Breast epithelium (tissue), 4 donors: ENCODE measurements around the gene ZNF486. TPM values are rescaled to one million over a fixed set of nuclear protein-coding genes. Genes with fewer than 3 reads are reported as not detected.
"Not testable (repeated sequence)": the region's sequence is repeated elsewhere in the genome, so short reads cannot be mapped to it uniquely, and the experiment has no call there.

Experiments used
- DNase-seq, 2 donors: peaks; one replicate each; pipeline ENCODE4 v3.0.0-alpha.2; 2019; ENCODE audit warnings: low spot score in 2 of 2
- H3K27ac ChIP-seq, 2 donors: fragments of 200-600 bp; sonication (generic) in 1 of 2; one replicate each; pipeline ENCODE4 v1.5.1; 2016 to 2019; ENCODE audit warnings: mild to moderate bottlenecking in 1 of 2
- H3K27me3 ChIP-seq, 2 donors: fragments of 200-600 bp; sonication (generic) in 1 of 2; one replicate each; pipeline versions ENCODE4 v1.5.1 to v1.6.0; 2017 to 2019; ENCODE audit warnings: control low read depth in 1 of 2, mild to moderate bottlenecking in 1 of 2
- H3K36me3 ChIP-seq: fragments of 200-600 bp; one replicate; pipeline ENCODE4 v1.5.1; 2019
- H3K4me1 ChIP-seq, 2 donors: fragments of 200-600 bp; sonication (generic); one replicate each; pipeline ENCODE4 v1.5.1; 2016 to 2019; ENCODE audit warnings: control low read depth in 1 of 2
- H3K4me3 ChIP-seq, 3 donors: fragments of 200-600 bp; sonication (generic); 1 replicate in 2 of 3; 2 replicates in 1 of 3; pipeline ENCODE4 v1.5.1; 2016 to 2019; ENCODE audit warnings: mild to moderate bottlenecking in 3 of 3, moderate library complexity in 2 of 3
- H3K9me3 ChIP-seq, 2 donors: fragments of 200-600 bp; sonication (generic) in 1 of 2; one replicate each; pipeline ENCODE4 v1.5.1; 2016 to 2019; ENCODE audit warnings: control low read depth in 1 of 2
- POLR2A ChIP-seq: fragments of 450-650 bp; IDR thresholded peaks from one replicate; pipeline ENCODE4 v1.6.1; 2016; ENCODE audit warnings: antibody characterized with exemption, mild to moderate bottlenecking, moderate library complexity
- POLR2AphosphoS5 ChIP-seq, 3 donors: sonication (generic); formaldehyde crosslinking; IDR thresholded peaks; one replicate each; pipeline ENCODE4 v1.6.1; 2017; ENCODE audit warnings: antibody characterized with exemption in 3 of 3
- intact Hi-C: fragments of 100-400 bp; cut with DNase I; formaldehyde crosslinking; loops from one replicate; pipeline ENCODE4 v1.15.1; 2023; ENCODE audit warnings: low total_unique reads
- total RNA-seq, 3 donors: library from RNA; depleted of rRNA; stranded (reverse); fragments of >200 nt; gene quantifications; one replicate each; pipeline ENCODE4 v1.1.0, GENCODE V29; 2016
- TF ChIP-seq, protein P1 (sequence below), 3 donors: fragments of 450-650 bp; IDR thresholded peaks; one replicate each; pipeline ENCODE4 v1.5.1; 2016 to 2017; ENCODE audit warnings: antibody characterized with exemption in 3 of 3, mild to moderate bottlenecking in 3 of 3, moderate library complexity in 3 of 3

Gene ZNF486
- total RNA-seq, 3 donors from 2014 or later = 4.0 to 27.8 (median 14.1) TPM

DNA sequence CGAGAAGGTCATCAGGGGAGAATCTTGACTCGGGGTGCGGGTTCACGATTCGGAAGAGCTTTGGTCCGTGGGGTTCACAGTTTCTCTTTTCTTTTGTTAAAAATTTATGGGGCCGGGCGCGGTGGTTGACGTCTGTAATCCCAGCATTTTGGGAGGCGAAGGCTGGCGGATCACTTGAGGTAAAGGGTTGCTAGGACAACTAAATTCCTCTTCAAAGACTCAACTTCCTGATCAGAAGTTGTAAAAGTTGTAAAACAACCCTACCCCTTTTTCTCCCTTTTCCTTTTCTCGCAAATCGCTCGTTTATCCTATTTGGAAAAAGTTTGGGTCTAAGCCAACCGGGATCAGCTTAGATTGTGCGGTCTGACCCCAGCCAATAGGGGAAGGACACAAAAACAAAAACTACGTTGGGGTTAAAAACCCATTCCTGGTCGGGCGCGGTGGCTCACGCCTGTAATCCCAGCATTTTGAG, 673 bp downstream of the ZNF486 start:
- TF ChIP-seq POLR2AphosphoS5 (IDR thresholded peaks at IDR 0.05) (no peak), POLR2A (no peak)
- TF ChIP-seq, protein P1, sequence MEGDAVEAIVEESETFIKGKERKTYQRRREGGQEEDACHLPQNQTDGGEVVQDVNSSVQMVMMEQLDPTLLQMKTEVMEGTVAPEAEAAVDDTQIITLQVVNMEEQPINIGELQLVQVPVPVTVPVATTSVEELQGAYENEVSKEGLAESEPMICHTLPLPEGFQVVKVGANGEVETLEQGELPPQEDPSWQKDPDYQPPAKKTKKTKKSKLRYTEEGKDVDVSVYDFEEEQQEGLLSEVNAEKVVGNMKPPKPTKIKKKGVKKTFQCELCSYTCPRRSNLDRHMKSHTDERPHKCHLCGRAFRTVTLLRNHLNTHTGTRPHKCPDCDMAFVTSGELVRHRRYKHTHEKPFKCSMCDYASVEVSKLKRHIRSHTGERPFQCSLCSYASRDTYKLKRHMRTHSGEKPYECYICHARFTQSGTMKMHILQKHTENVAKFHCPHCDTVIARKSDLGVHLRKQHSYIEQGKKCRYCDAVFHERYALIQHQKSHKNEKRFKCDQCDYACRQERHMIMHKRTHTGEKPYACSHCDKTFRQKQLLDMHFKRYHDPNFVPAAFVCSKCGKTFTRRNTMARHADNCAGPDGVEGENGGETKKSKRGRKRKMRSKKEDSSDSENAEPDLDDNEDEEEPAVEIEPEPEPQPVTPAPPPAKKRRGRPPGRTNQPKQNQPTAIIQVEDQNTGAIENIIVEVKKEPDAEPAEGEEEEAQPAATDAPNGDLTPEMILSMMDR (IDR thresholded peaks at IDR 0.05) = no peak
- DNase-seq = no peak
- Histone ChIP-seq H3K27ac (peak overlapping the region; percentile 74 to 81), H3K4me3 (peak overlapping the region; percentile 62 to 82 (median 66)), H3K9me3 (no peaks in the 10 kb centered on the region), H3K36me3 (no peaks in the 10 kb centered on the region), H3K4me1 (no peaks in the 10 kb centered on the region), H3K27me3 (no peaks in the 10 kb centered on the region)
- intact Hi-C loops = no loop called here

DNA sequence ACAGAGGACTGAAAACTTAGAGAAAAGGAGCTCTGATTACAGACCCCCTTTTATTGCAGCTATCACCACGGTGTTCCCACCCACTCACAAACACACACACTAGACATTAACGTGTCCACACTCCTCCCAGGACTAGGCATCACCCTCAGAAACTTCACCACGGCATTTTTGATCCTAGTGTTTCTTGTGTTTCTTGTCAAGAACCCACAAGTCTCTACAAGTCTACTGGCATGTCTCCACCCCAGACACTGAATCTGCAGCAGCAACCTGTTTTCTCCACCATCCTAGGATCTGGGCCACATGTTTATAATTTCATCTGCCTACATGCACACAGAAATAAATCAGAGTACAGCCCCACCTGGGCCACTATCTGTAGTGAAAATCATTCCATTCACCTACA, 4.3 kb downstream of the ZNF486 start:
- no peak for TF ChIP-seq POLR2A
- TF ChIP-seq POLR2AphosphoS5 (IDR thresholded peaks at IDR 0.05) = no peak
- TF ChIP-seq, protein P1 (IDR thresholded peaks at IDR 0.05) = no peak
- DNase-seq = no peak
- Histone ChIP-seq H3K4me1 (no peaks in the 10 kb centered on the region), H3K9me3 (no peaks in the 10 kb centered on the region), H3K4me3 (no peak overlapping the region), H3K27me3 (no peaks in the 10 kb centered on the region), H3K27ac (no peak overlapping the region), H3K36me3 (no peaks in the 10 kb centered on the region)
- intact Hi-C loops = no loop called here

DNA sequence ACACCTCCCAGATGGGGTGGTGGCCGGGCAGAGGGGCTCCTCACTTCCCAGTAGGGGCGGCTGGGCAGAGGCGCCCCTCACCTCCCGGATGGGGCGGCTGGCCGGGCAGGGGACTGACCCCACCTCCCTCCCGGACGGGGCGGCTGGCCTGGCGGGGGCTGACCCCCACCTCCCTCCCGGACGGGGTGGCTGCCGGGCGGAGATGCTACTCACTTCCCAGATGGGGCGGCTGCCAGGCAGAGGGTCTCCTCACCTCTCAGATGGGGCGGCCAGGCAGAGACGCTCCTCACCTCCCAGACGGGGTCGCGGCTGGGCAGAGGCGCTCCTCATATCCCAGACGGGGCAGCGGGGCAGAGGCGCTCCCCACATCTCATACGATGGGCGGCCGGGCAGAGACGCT, 8.8 kb downstream of the ZNF486 start:
- H3K27me3 ChIP-seq, intact Hi-C loops, H3K4me3 ChIP-seq, H3K36me3 ChIP-seq, DNase-seq, H3K27ac ChIP-seq, H3K9me3 ChIP-seq, H3K4me1 ChIP-seq: not testable (repeated sequence)

DNA sequence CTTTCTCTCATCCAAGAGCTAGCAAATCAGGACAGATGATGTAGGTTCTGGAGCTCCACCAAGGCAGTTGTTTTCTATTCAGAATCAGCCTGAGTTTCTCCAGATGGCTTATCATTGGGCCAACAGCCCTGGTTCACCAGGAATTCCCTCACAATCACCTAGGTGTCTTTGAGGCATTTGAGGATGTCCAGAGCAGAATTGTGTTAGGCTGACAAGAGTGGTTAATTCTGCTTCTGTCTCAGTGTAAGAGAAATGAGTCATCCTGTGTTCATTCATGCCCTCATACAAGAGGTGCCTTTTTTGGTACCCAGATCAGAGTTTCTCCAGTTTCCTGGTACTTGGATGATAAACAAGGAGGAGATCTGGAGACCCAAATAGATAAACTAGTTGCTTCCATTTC, 12.9 kb downstream of the ZNF486 start:
- H3K36me3 ChIP-seq, H3K27ac ChIP-seq, H3K9me3 ChIP-seq, H3K27me3 ChIP-seq, H3K4me3 ChIP-seq, intact Hi-C loops, DNase-seq, H3K4me1 ChIP-seq: not testable (repeated sequence)

DNA sequence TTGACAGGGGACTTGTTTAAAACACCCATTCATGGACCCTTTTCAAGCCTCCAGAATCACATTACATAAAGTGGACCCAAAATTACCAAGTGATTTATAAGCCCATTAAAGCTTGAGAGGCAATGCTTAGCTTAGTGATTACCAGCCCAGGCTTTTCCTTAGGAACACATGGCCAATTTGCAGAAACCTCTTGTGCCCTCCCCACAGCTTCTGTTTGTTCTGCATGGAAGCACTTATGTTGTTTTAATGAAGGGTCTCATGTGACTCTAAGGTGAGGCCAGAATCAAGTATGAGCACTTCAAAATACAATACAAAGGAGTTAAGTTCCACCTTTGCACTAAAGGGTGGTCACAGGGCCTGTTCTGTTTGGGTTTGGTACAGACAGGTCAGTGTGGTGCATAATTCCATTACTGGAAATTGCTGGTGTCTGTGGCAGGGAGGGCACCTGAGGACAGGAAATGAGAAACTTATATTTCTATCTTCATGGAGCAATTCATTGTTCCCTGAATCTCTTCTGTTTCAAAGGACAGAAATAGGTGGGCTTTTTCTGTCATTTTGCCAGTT, 15.3 kb downstream of the ZNF486 start:
- no peak for DNase-seq
- intact Hi-C loops = no loop called here
- Histone ChIP-seq H3K27me3 (no peaks in the 10 kb centered on the region), H3K9me3 (no peaks in the 10 kb centered on the region), H3K27ac (no peak overlapping the region), H3K4me3 (no peak overlapping the region), H3K4me1 (no peaks in the 10 kb centered on the region), H3K36me3 (no peaks in the 10 kb centered on the region)
- TF ChIP-seq, protein P1 (IDR thresholded peaks at IDR 0.05) = no peak
- TF ChIP-seq POLR2A (no peak), POLR2AphosphoS5 (IDR thresholded peaks at IDR 0.05) (no peak)

DNA sequence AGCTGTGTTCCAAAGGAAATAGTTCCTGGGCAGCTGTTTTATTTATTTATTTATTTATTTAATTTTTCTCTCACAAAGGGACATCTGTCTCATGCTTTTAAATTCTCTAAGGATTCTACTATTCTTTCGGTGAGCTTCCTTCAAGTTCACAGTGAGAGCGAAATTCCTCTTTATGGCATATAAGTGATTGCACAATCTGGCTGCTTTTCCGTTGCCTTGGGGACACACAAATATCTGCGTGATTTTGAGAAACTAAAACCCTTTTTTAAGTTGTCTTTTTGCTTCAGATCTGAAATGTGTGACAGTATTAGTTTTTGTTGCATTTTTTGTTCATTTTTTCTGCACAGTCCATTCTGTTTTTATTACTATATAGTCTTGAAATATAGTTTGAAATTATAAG, 19.2 kb downstream of the ZNF486 start:
- TF ChIP-seq POLR2A (no peak), POLR2AphosphoS5 (IDR thresholded peaks at IDR 0.05) (no peak)
- TF ChIP-seq, protein P1 (IDR thresholded peaks at IDR 0.05) = no peak
- no peak overlapping the region for H3K27ac ChIP-seq
- no peaks in the 10 kb centered on the region for H3K36me3 ChIP-seq
- H3K4me1 ChIP-seq = no peaks in the 10 kb centered on the region
- DNase-seq = no peak
- peaks cover 0 to 4% of the 10 kb centered on the region in 2 donors for H3K9me3 ChIP-seq
- intact Hi-C loops = no loop called here
- H3K27me3 ChIP-seq = no peaks in the 10 kb centered on the region
- H3K4me3 ChIP-seq = no peak overlapping the region
